GM23248 (cell line): Measurements from ENCODE around the gene KATNAL1. TPM values are rescaled to one million over a fixed set of nuclear protein-coding genes. Genes with fewer than 3 reads are reported as not detected.

ENCODE experiments used
- DNase-seq: peaks from one replicate; pipeline ENCODE4 v3.0.0-alpha.2; 2015
- H2AFZ ChIP-seq: fragments of 200-600 bp; sonication (generic); 2 replicates; pipeline ENCODE4 v1.6.1; 2016; ENCODE audit warnings: antibody characterized with exemption
- H3F3A ChIP-seq: fragments of 200-600 bp; sonication (generic); 2 replicates; pipeline ENCODE4 v1.6.1; 2016; ENCODE audit warnings: mild to moderate bottlenecking, antibody characterized with exemption, mixed run types; ENCODE audit not compliant: insufficient read depth
- H3K27ac ChIP-seq: fragments of 200-600 bp; sonication (generic); 2 replicates; pipeline ENCODE4 v1.5.1; 2016; ENCODE audit warnings: mild to moderate bottlenecking
- H3K27me3 ChIP-seq: fragments of 200-600 bp; sonication (generic); replicated peaks from 2 replicates; pipeline ENCODE4 v1.6.1; 2016; ENCODE audit warnings: mild to moderate bottlenecking; ENCODE audit not compliant: insufficient read depth
- H3K36me3 ChIP-seq: fragments of 200-600 bp; sonication (generic); 2 replicates; pipeline ENCODE4 v1.6.1; 2016; ENCODE audit warnings: low read depth, mild to moderate bottlenecking
- H3K4me1 ChIP-seq: fragments of 200-600 bp; sonication (generic); 2 replicates; pipeline ENCODE4 v1.6.1; 2016; ENCODE audit warnings: mild to moderate bottlenecking; ENCODE audit not compliant: insufficient read depth
- H3K4me2 ChIP-seq: fragments of 200-600 bp; sonication (generic); one replicate; pipeline ENCODE4 v1.6.1; 2016; ENCODE audit warnings: mild to moderate bottlenecking; ENCODE audit not compliant: unreplicated experiment
- H3K4me3 ChIP-seq: fragments of 200-600 bp; sonication (generic); 2 replicates; pipeline ENCODE4 v1.5.1; 2016; ENCODE audit warnings: mild to moderate bottlenecking
- H3K79me2 ChIP-seq: fragments of 200-600 bp; sonication (generic); 2 replicates; pipeline ENCODE4 v1.6.1; 2016; ENCODE audit warnings: mild to moderate bottlenecking; ENCODE audit not compliant: insufficient read depth
- H3K9ac ChIP-seq: fragments of 200-600 bp; sonication (generic); 2 replicates; pipeline ENCODE4 v1.6.1; 2016; ENCODE audit warnings: mild to moderate bottlenecking
- H3K9me2 ChIP-seq: fragments of 200-600 bp; sonication (generic); 2 replicates; pipeline ENCODE4 v1.6.1; 2016; ENCODE audit warnings: mixed run types, mild to moderate bottlenecking, moderate library complexity; ENCODE audit not compliant: insufficient read depth
- H3K9me3 ChIP-seq: fragments of 200-600 bp; sonication (generic); one replicate; pipeline ENCODE4 v1.6.1; 2017; ENCODE audit warnings: low read depth
- H4K20me1 ChIP-seq: fragments of 200-600 bp; sonication (generic); 2 replicates; pipeline ENCODE4 v1.6.0; 2016; ENCODE audit not compliant: insufficient read depth
- EZH2 ChIP-seq: fragments of 200-600 bp; sonication (generic); IDR thresholded peaks from 2 replicates; pipeline ENCODE4 v1.6.1; 2018; ENCODE audit warnings: antibody characterized with exemption, mild to moderate bottlenecking; ENCODE audit not compliant: insufficient read depth, poor library complexity, severe bottlenecking
- EZH2phosphoT487 ChIP-seq: fragments of 200-600 bp; sonication (generic); IDR thresholded peaks from 2 replicates; pipeline ENCODE4 v1.6.1; 2018; ENCODE audit warnings: antibody characterized with exemption, moderate library complexity, mild to moderate bottlenecking, low read depth; ENCODE audit not compliant: insufficient read depth
- WGBS, 2 experiments: methylation state at CpG; one replicate each; pipeline ENCODE4 v1.1.6; 2015 to 2017; ENCODE audit warnings: low lambda C conversion rate in 2 of 2, low coverage in 1 of 2; ENCODE audit errors: missing lambda C conversion rate in 2 of 2; 5-methylcytosine and 5-hydroxymethylcytosine counted together
- in situ Hi-C: fragments of 300-500 bp; cut with MboI; formaldehyde crosslinking; loops from 2 replicates; pipeline ENCODE4 v1.15.0; 2020
- polyA plus RNA-seq: library from polyadenylated mRNA; unstranded; fragments of >200 nt; fragmentation: Nextera tagmentation; extraction: Ambion mirVana; gene quantifications from 2 replicates; pipeline ENCODE4 v1.2.1, GENCODE V29; 2016
- total RNA-seq: library from RNA; depleted of rRNA; stranded (reverse); fragments of >200 nt; shearing (Covaris generic); gene quantifications from 2 replicates; pipeline ENCODE4 v1.2.3, GENCODE V29; 2014

Gene KATNAL1
- total and polyA plus RNA-seq, 2 experiments from 2014 or later, result 23.1 to 34.8 TPM

- Histone ChIP-seq H3F3A (peaks cover 26% of the 10 kb centered on the region), H3K36me3 (no peaks in the 10 kb centered on the region), H3K27ac (no peak overlapping the region), H3K9me3 (no peaks in the 10 kb centered on the region), H2AFZ (no peak overlapping the region), H3K4me1 (peaks cover 19% of the 10 kb centered on the region), H3K4me2 (no peak overlapping the region), H3K27me3 (no peaks in the 10 kb centered on the region), H3K9ac (no peak overlapping the region), H3K4me3 (no peak overlapping the region), H4K20me1 (no peaks in the 10 kb centered on the region), H3K9me2 (no peaks in the 10 kb centered on the region), H3K79me2 (no peaks in the 10 kb centered on the region)
- WGBS, 2 experiments, result 80 to 87% methylated on average over 13 of the region's 13 CpGs
- TF ChIP-seq EZH2phosphoT487, result no peak
- TF ChIP-seq EZH2, result no peak
- in situ Hi-C loops, result no loop called here
- peak; percentile 18 for DNase-seq
Observed at GRCh38 chr13:30334663-30335386, 27.5 kb upstream of the KATNAL1 start.

GRCh38 chr13:30333616-30334015 is 26.3 kb upstream of the KATNAL1 start:
- H3K36me3 ChIP-seq, result no peaks in the 10 kb centered on the region
- no peaks in the 10 kb centered on the region for H3K9me3 ChIP-seq
- H3K27me3 ChIP-seq, result no peaks in the 10 kb centered on the region
- H2AFZ ChIP-seq, result no peak overlapping the region
- no peak overlapping the region for H3K27ac ChIP-seq
- H3K4me3 ChIP-seq, result no peak overlapping the region
- in situ Hi-C loops, result no loop called here
- no peaks in the 10 kb centered on the region for H3K9me2 ChIP-seq
- TF ChIP-seq EZH2phosphoT487 (no peak), EZH2 (no peak)
- no peak overlapping the region for H3K9ac ChIP-seq
- WGBS, 2 experiments, result 68 to 69% methylated on average over 3 of the region's 3 CpGs
- no peaks in the 10 kb centered on the region for H4K20me1 ChIP-seq
- no peaks in the 10 kb centered on the region for H3K79me2 ChIP-seq
- no peak for DNase-seq
- H3K4me2 ChIP-seq, result no peak overlapping the region
- peaks cover 7% of the 10 kb centered on the region for H3K4me1 ChIP-seq
- H3F3A ChIP-seq, result peaks cover 14% of the 10 kb centered on the region

- H3K4me1 ChIP-seq, result no peaks in the 10 kb centered on the region
- H3K9me3 ChIP-seq, result no peaks in the 10 kb centered on the region
- H2AFZ ChIP-seq, result no peak overlapping the region
- in situ Hi-C loops, result no loop called here
- no peak overlapping the region for H3K4me3 ChIP-seq
- no peak overlapping the region for H3K9ac ChIP-seq
- 85 to 88% methylated on average over 4 of the region's 4 CpGs for WGBS, 2 experiments
- H3F3A ChIP-seq, result peaks cover 3% of the 10 kb centered on the region
- H3K79me2 ChIP-seq, result no peaks in the 10 kb centered on the region
- no peak for DNase-seq
- no peaks in the 10 kb centered on the region for H4K20me1 ChIP-seq
- H3K27ac ChIP-seq, result no peak overlapping the region
- no peaks in the 10 kb centered on the region for H3K9me2 ChIP-seq
- H3K27me3 ChIP-seq, result no peaks in the 10 kb centered on the region
- H3K36me3 ChIP-seq, result no peaks in the 10 kb centered on the region
- TF ChIP-seq EZH2phosphoT487 (no peak), EZH2 (no peak)
- H3K4me2 ChIP-seq, result no peak overlapping the region
Observed at GRCh38 chr13:30332456-30333143, 25.2 kb upstream of the KATNAL1 start.

- H3K27ac ChIP-seq, result no peak overlapping the region
- H4K20me1 ChIP-seq, result no peaks in the 10 kb centered on the region
- no peaks in the 10 kb centered on the region for H3K36me3 ChIP-seq
- H3K4me2 ChIP-seq, result no peak overlapping the region
- H3K4me3 ChIP-seq, result no peak overlapping the region
- TF ChIP-seq EZH2 (no peak), EZH2phosphoT487 (no peak)
- in situ Hi-C loops, result no loop called here
- H3K9me2 ChIP-seq, result no peaks in the 10 kb centered on the region
- no peaks in the 10 kb centered on the region for H3K79me2 ChIP-seq
- 41 to 48% methylated on average over 5 of the region's 5 CpGs for WGBS, 2 experiments
- no peak overlapping the region; the same call in 1 of the 2 replicates for H2AFZ ChIP-seq
- H3K27me3 ChIP-seq, result no peaks in the 10 kb centered on the region
- no peak overlapping the region for H3K9ac ChIP-seq
- H3K9me3 ChIP-seq, result no peaks in the 10 kb centered on the region
- H3F3A ChIP-seq, result no peaks in the 10 kb centered on the region
- H3K4me1 ChIP-seq, result no peaks in the 10 kb centered on the region
- peak; percentile 14 for DNase-seq
Observed at GRCh38 chr13:30331331-30331771, 24.0 kb upstream of the KATNAL1 start.
